HEK293 (cell line): Measurements from ENCODE around the gene SCNN1A.

Experiments used
- CTCF ChIA-PET: fragments of 350-600 bp; formaldehyde crosslinking; extraction: SDS; loops from one replicate; lab custom pipeline; 2021; ENCODE audit warnings: antibody characterized with exemption; lab: Yijun Ruan, JAX
- POLR2A ChIA-PET: fragments of 300-600 bp; formaldehyde crosslinking; extraction: SDS; loops from one replicate; lab custom pipeline; 2020; ENCODE audit warnings: antibody characterized with exemption, inconsistent platforms; lab: Yijun Ruan, JAX
- H3K27ac ChIP-seq: fragments of 200-500 bp; sonication (Bioruptor generic); 2 replicates; pipeline ENCODE4 v1.5.1; 2014; ENCODE audit warnings: low read depth, low read length, control low read depth, inconsistent platforms; ENCODE audit errors: extremely low read depth
- H3K36me3 ChIP-seq, 2 experiments: fragments of 200-500 bp in 1 of 2; sonication (Bioruptor generic) in 1 of 2; 1 replicate in 1 of 2; 2 replicates in 1 of 2; pipeline ENCODE4 v1.5.1; 2014 to 2017; ENCODE audit warnings: inconsistent platforms in 2 of 2, low read length in 2 of 2; ENCODE audit not compliant: control insufficient read depth in 2 of 2, insufficient read depth in 1 of 2
- H3K4me1 ChIP-seq: fragments of 200-500 bp; sonication (Bioruptor generic); 2 replicates; pipeline ENCODE4 v1.5.1; 2014; ENCODE audit warnings: mild to moderate bottlenecking, low read length, inconsistent platforms; ENCODE audit not compliant: control insufficient read depth, insufficient read depth
- H3K4me3 ChIP-seq: 2 replicates; pipeline ENCODE4 v1.5.1; 2011; ENCODE audit warnings: low read depth, mild to moderate bottlenecking, control low read depth, low read length, moderate library complexity
- H3K9me3 ChIP-seq: fragments of 200-500 bp; sonication (Bioruptor generic); 2 replicates; pipeline ENCODE4 v1.5.1; 2014; ENCODE audit warnings: low read depth, low read length, inconsistent platforms; ENCODE audit not compliant: control insufficient read depth, insufficient read depth
- CTCF ChIP-seq: fragments of 450-650 bp; formaldehyde crosslinking; IDR thresholded peaks from 2 replicates; pipeline ENCODE4 v1.5.1; 2016; ENCODE audit warnings: missing biosample characterization, missing genetic modification characterization
- GLIS1 ChIP-seq: fragments of 450-650 bp; formaldehyde crosslinking; IDR thresholded peaks from 2 replicates; pipeline ENCODE4 v1.5.1; 2016; ENCODE audit warnings: missing biosample characterization, missing genetic modification characterization
- IKZF3 ChIP-seq: fragments of 450-650 bp; IDR thresholded peaks from 2 replicates; pipeline ENCODE4 v1.5.0; 2018; ENCODE audit warnings: missing biosample characterization, mild to moderate bottlenecking, missing genetic modification characterization, moderate library complexity
- MYNN ChIP-seq: fragments of 450-650 bp; formaldehyde crosslinking; IDR thresholded peaks from 2 replicates; pipeline ENCODE4 v1.5.1; 2016; ENCODE audit warnings: missing biosample characterization, missing genetic modification characterization, borderline replicate concordance
- PRDM4 ChIP-seq: fragments of 450-650 bp; formaldehyde crosslinking; IDR thresholded peaks from 2 replicates; pipeline ENCODE4 v1.5.1; 2017; ENCODE audit warnings: missing biosample characterization, missing genetic modification characterization
- ZBTB17 ChIP-seq: fragments of 450-650 bp; formaldehyde crosslinking; IDR thresholded peaks from 2 replicates; pipeline ENCODE4 v1.5.1; 2016; ENCODE audit warnings: missing biosample characterization, missing genetic modification characterization
- ZNF112 ChIP-seq: fragments of 450-650 bp; formaldehyde crosslinking; IDR thresholded peaks from 2 replicates; pipeline ENCODE4 v1.5.0; 2017; ENCODE audit warnings: missing biosample characterization, missing genetic modification characterization
- ZNF184 ChIP-seq: fragments of 450-650 bp; IDR thresholded peaks from 2 replicates; pipeline ENCODE4 v1.5.1; 2018; ENCODE audit warnings: missing biosample characterization, mild to moderate bottlenecking, missing genetic modification characterization
- ZNF211 ChIP-seq: fragments of 450-650 bp; formaldehyde crosslinking; IDR thresholded peaks from 2 replicates; pipeline ENCODE4 v1.5.1; 2016; ENCODE audit warnings: low read depth, missing biosample characterization, missing genetic modification characterization
- ZNF600 ChIP-seq: fragments of 450-650 bp; formaldehyde crosslinking; IDR thresholded peaks from 2 replicates; pipeline ENCODE4 v1.5.1; 2016; ENCODE audit warnings: missing biosample characterization, missing genetic modification characterization
- ZNF654 ChIP-seq: fragments of 450-650 bp; formaldehyde crosslinking; IDR thresholded peaks from 2 replicates; pipeline ENCODE4 v1.5.1; 2016; ENCODE audit warnings: low read depth, missing biosample characterization, missing genetic modification characterization
- ZNF747 ChIP-seq: fragments of 450-650 bp; formaldehyde crosslinking; IDR thresholded peaks from 2 replicates; pipeline ENCODE4 v1.5.1; 2016; ENCODE audit warnings: missing biosample characterization, missing genetic modification characterization
- ZNF76 ChIP-seq: fragments of 450-650 bp; formaldehyde crosslinking; IDR thresholded peaks from 2 replicates; pipeline ENCODE4; 2016; ENCODE audit warnings: low read depth, missing biosample characterization, missing genetic modification characterization, borderline replicate concordance
- ZSCAN18 ChIP-seq: fragments of 450-650 bp; formaldehyde crosslinking; IDR thresholded peaks from 2 replicates; pipeline ENCODE4 v1.5.1; 2016; ENCODE audit warnings: missing biosample characterization, missing genetic modification characterization
- TF ChIP-seq, protein P1 (sequence below): fragments of 450-650 bp; formaldehyde crosslinking; IDR thresholded peaks from 2 replicates; pipeline ENCODE4 v1.5.1; 2016; ENCODE audit warnings: missing biosample characterization, missing genetic modification characterization
- TF ChIP-seq, protein P2 (sequence below): fragments of 450-650 bp; formaldehyde crosslinking; IDR thresholded peaks from 2 replicates; pipeline ENCODE4 v1.5.1; 2016; ENCODE audit warnings: missing biosample characterization, missing genetic modification characterization

The SCNN1A gene

DNA sequence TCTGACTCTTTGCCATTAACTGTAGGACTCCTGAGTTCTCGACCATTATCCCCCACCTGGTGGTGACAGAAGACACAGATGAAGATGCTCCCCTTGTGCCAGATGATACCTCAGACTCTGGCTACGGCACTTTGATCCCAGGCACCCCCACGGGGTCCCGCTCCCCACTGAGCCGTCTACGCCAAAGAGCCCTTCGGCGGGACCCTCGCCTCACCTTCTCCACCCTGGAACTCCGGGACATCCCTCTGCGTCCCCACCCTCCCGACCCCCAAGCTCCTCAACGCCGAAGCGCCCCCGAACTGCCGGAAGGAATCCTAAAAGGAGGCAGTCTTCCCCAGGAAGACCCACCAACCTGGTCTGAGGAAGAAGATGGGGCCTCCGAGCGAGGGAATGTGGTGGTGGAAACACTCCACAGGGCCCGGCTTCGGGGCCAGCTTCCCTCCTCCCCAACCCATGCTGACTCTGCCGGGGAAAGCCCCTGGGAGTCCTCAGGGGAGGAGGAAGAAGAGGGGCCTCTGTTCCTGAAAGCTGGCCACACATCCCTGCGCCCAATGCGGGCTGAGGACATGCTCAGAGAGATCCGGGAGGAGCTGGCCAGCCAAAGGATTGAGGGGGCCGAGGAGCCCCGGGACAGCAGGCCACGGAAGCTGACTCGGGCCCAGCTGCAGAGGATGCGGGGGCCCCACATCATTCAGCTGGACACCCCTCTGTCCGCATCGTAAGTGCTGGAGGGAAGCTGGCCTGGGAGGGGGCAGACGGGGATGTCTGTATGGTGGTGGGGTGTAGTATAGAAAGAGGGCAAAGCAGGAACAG lies 47.9 kb downstream of the SCNN1A start:
- H3K9me3 ChIP-seq = no peaks in the 10 kb centered on the region
- peaks cover 22 to 49% of the 10 kb centered on the region in 2 experiments for H3K36me3 ChIP-seq
- H3K27ac ChIP-seq = no peak overlapping the region
- ChIA-PET POLR2A (interaction anchor here (1.3 to 1.9 kb wide), 6 partner anchors 9 to 143 kb away, joined by 3 to 15 read pairs (median 6); partner anchors contain the start of genes TNFRSF1A and VAMP1), CTCF (interaction anchor here (0.6 to 2.8 kb wide), 13 partner anchors 8 to 205 kb away, joined by 3 to 51 read pairs (median 6); no protein-coding TSS in a partner anchor)
- peaks cover 11% of the 10 kb centered on the region for H3K4me1 ChIP-seq
- no peak for TF ChIP-seq PRDM4 (tag by site-specific recombination)
- no peak for TF ChIP-seq ZNF747 (tag by site-specific recombination)
- no peak for TF ChIP-seq IKZF3 (tag by site-specific recombination)
- no peak for TF ChIP-seq ZNF184 (tag by site-specific recombination)
- no peak for TF ChIP-seq ZNF211 (tag by site-specific recombination)
- TF ChIP-seq MYNN = no peak
- H3K4me3 ChIP-seq = no peak overlapping the region

- CTCF ChIA-PET = interaction anchor here (0.6 to 2.8 kb wide), 35 partner anchors 8 to 640 kb away, joined by 3 to 51 read pairs (median 4); partner anchors contain the start of gene TNFRSF1A
- POLR2A ChIA-PET = interaction anchor here (0.8 to 1.9 kb wide), 11 partner anchors 10 to 208 kb away, joined by 3 to 15 read pairs (median 3); partner anchors contain the start of genes GAPDH, TNFRSF1A and VAMP1
- peak; percentile 61; the same call in 1 of the 2 replicates for TF ChIP-seq CTCF (tag by site-specific recombination)
- peak; percentile 61; the same call in 1 of the 2 replicates for TF ChIP-seq ZBTB17
- peak; percentile 53; the same call in 1 of the 2 replicates for TF ChIP-seq GLIS1 (tag by site-specific recombination)
- no peak for TF ChIP-seq ZNF76 (tag by site-specific recombination)
- TF ChIP-seq ZNF600 (tag by site-specific recombination) = peak; percentile 94
- TF ChIP-seq, protein P1, sequence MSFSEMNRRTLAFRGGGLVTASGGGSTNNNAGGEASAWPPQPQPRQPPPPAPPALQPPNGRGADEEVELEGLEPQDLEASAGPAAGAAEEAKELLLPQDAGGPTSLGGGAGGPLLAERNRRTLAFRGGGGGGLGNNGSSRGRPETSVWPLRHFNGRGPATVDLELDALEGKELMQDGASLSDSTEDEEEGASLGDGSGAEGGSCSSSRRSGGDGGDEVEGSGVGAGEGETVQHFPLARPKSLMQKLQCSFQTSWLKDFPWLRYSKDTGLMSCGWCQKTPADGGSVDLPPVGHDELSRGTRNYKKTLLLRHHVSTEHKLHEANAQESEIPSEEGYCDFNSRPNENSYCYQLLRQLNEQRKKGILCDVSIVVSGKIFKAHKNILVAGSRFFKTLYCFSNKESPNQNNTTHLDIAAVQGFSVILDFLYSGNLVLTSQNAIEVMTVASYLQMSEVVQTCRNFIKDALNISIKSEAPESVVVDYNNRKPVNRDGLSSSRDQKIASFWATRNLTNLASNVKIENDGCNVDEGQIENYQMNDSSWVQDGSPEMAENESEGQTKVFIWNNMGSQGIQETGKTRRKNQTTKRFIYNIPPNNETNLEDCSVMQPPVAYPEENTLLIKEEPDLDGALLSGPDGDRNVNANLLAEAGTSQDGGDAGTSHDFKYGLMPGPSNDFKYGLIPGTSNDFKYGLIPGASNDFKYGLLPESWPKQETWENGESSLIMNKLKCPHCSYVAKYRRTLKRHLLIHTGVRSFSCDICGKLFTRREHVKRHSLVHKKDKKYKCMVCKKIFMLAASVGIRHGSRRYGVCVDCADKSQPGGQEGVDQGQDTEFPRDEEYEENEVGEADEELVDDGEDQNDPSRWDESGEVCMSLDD (tag by site-specific recombination) = no peak
- no peak for TF ChIP-seq ZNF112 (tag by site-specific recombination)
- TF ChIP-seq, protein P2, sequence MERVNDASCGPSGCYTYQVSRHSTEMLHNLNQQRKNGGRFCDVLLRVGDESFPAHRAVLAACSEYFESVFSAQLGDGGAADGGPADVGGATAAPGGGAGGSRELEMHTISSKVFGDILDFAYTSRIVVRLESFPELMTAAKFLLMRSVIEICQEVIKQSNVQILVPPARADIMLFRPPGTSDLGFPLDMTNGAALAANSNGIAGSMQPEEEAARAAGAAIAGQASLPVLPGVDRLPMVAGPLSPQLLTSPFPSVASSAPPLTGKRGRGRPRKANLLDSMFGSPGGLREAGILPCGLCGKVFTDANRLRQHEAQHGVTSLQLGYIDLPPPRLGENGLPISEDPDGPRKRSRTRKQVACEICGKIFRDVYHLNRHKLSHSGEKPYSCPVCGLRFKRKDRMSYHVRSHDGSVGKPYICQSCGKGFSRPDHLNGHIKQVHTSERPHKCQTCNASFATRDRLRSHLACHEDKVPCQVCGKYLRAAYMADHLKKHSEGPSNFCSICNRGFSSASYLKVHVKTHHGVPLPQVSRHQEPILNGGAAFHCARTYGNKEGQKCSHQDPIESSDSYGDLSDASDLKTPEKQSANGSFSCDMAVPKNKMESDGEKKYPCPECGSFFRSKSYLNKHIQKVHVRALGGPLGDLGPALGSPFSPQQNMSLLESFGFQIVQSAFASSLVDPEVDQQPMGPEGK (tag by site-specific recombination) = peak; percentile 29; the same call in 1 of the 2 replicates
- TF ChIP-seq ZNF654 (tag by site-specific recombination) = peak; percentile 85
- no peak for TF ChIP-seq ZSCAN18 (tag by site-specific recombination)
- Histone ChIP-seq H3K9me3 (no peaks in the 10 kb centered on the region), H3K4me3 (no peak overlapping the region), H3K4me1 (peaks cover 11% of the 10 kb centered on the region), H3K27ac (peak overlapping the region; percentile 30; the same call in 1 of the 2 replicates), H3K36me3 (peaks cover 13 to 40% of the 10 kb centered on the region in 2 experiments)
Observed at GRCh38 chr12:6326316-6327228, 48.8 kb downstream of the SCNN1A start.
